Lung (tissue), 12 donors: ENCODE data around the gene LIME1. TPM values are rescaled to one million over a fixed set of nuclear protein-coding genes. Genes with fewer than 3 reads are reported as not detected.

ENCODE experiments used
- ATAC-seq: fragments of 200-7000 bp; cut with Tn5 transposase; one replicate; pipeline ENCODE4 v1.9.1; 2020; ENCODE audit warnings: moderate number of reproducible peaks; ENCODE audit not compliant: insufficient read depth, low FRiP score
- DNase-seq, 3 donors: peaks; one replicate each; pipeline ENCODE4 v3.0.0-alpha.2; 2013 to 2017
- H3K27ac ChIP-seq, 2 donors: one replicate each; pipeline ENCODE4 v1.5.1; 2013; ENCODE audit warnings: mild to moderate bottlenecking in 2 of 2, moderate library complexity in 2 of 2, control low read depth in 1 of 2, inconsistent platforms in 1 of 2, low read depth in 1 of 2, low read length in 1 of 2
- H3K27me3 ChIP-seq, 3 donors: one replicate each; pipeline ENCODE4 v1.5.1; 2013; ENCODE audit warnings: low read length in 2 of 3; ENCODE audit not compliant: control insufficient read depth in 3 of 3, insufficient read depth in 3 of 3
- H3K36me3 ChIP-seq, 4 donors: one replicate each; pipeline ENCODE4 v1.5.1; 2013; ENCODE audit warnings: low read length in 4 of 4, mild to moderate bottlenecking in 1 of 4, moderate library complexity in 1 of 4; ENCODE audit not compliant: control insufficient read depth in 4 of 4, insufficient read depth in 4 of 4
- H3K4me1 ChIP-seq, 5 donors: one replicate each; pipeline ENCODE4 v1.5.1; 2013; ENCODE audit warnings: low read length in 5 of 5, mild to moderate bottlenecking in 2 of 5, moderate library complexity in 1 of 5; ENCODE audit not compliant: control insufficient read depth in 5 of 5, insufficient read depth in 5 of 5
- H3K4me3 ChIP-seq: one replicate; pipeline ENCODE4 v1.5.1; 2013; ENCODE audit warnings: mild to moderate bottlenecking, control low read depth, moderate library complexity
- H3K9ac ChIP-seq, 2 donors: one replicate each; pipeline ENCODE4 v1.5.1; 2013; ENCODE audit warnings: low read length in 2 of 2, control low read depth in 1 of 2; ENCODE audit not compliant: insufficient read depth in 1 of 2
- H3K9me3 ChIP-seq, 4 donors: one replicate each; pipeline ENCODE4 v1.5.1; 2013; ENCODE audit warnings: low read length in 3 of 4, mild to moderate bottlenecking in 1 of 4, moderate library complexity in 1 of 4; ENCODE audit not compliant: control insufficient read depth in 4 of 4, insufficient read depth in 3 of 4
- WGBS, 2 donors: extraction: QIAGEN DNeasy Blood & Tissue Kit; methylation state at CpG; one replicate each; pipeline ENCODE4 v1.1.7; 2013; 5-methylcytosine and 5-hydroxymethylcytosine counted together
- polyA plus RNA-seq, 2 donors: library from polyadenylated mRNA; stranded (reverse); fragments of 200-250 nt; gene quantifications; one replicate each; pipeline ENCODE4 v1.2.1, GENCODE V29; 2013
- total RNA-seq, 2 donors: library from RNA; depleted of rRNA in 1 of 2; stranded (reverse); fragments of >200 nt in 1 of 2; gene quantifications; one replicate each; pipeline ENCODE4 v1.2.1, GENCODE V29; 2014 to 2021
- TF ChIP-seq, protein P1 (sequence below): IDR thresholded peaks from 2 replicates; pipeline ENCODE4 v1.5.1; 2012; ENCODE audit warnings: mild to moderate bottlenecking; ENCODE audit errors: control extremely low read depth, extremely low read depth
- donor health status: control.
- donor health status: control.
- donor health status: Bipolar disorder and iron deficiency.
- donor health status: healthy.
- donor health status: DM: yes; HTN: yes; CAD: no.

Gene LIME1
- total and polyA plus RNA-seq, 4 donors = 6.2 to 19.9 (median 10.2) TPM

- no peak overlapping the region for H3K9ac ChIP-seq
- peaks cover 0 to 11% (median 0%) of the 10 kb centered on the region in 5 donors for H3K4me1 ChIP-seq
- 93 to 97% methylated on average over 11 of the region's 11 CpGs for WGBS, 2 donors
- no peak for ATAC-seq
- H3K4me3 ChIP-seq = no peak overlapping the region
- no peak for DNase-seq
- H3K27ac ChIP-seq = no peak overlapping the region
- H3K9me3 ChIP-seq = no peaks in the 10 kb centered on the region
- H3K36me3 ChIP-seq = peaks cover 0 to 19% (median 0%) of the 10 kb centered on the region in 4 donors
- TF ChIP-seq, protein P1, sequence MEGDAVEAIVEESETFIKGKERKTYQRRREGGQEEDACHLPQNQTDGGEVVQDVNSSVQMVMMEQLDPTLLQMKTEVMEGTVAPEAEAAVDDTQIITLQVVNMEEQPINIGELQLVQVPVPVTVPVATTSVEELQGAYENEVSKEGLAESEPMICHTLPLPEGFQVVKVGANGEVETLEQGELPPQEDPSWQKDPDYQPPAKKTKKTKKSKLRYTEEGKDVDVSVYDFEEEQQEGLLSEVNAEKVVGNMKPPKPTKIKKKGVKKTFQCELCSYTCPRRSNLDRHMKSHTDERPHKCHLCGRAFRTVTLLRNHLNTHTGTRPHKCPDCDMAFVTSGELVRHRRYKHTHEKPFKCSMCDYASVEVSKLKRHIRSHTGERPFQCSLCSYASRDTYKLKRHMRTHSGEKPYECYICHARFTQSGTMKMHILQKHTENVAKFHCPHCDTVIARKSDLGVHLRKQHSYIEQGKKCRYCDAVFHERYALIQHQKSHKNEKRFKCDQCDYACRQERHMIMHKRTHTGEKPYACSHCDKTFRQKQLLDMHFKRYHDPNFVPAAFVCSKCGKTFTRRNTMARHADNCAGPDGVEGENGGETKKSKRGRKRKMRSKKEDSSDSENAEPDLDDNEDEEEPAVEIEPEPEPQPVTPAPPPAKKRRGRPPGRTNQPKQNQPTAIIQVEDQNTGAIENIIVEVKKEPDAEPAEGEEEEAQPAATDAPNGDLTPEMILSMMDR = no peak
- no peaks in the 10 kb centered on the region for H3K27me3 ChIP-seq
Observed at GRCh38 chr20:63748934-63749270, 12.4 kb downstream of the LIME1 start.

GRCh38 chr20:63749597-63750508, 13.4 kb downstream of the LIME1 start:
- DNase-seq (peak in 1 of 3 donors; percentile 12), ATAC-seq (no peak)
- H3K27ac ChIP-seq = no peak overlapping the region
- no peaks in the 10 kb centered on the region for H3K27me3 ChIP-seq
- H3K9me3 ChIP-seq = no peaks in the 10 kb centered on the region
- TF ChIP-seq, protein P1 = no peak
- peaks cover 0 to 9% (median 0%) of the 10 kb centered on the region in 5 donors for H3K4me1 ChIP-seq
- 82 to 85% methylated on average over 16 of the region's 16 CpGs for WGBS, 2 donors
- no peak overlapping the region for H3K9ac ChIP-seq
- no peak overlapping the region for H3K4me3 ChIP-seq
- H3K36me3 ChIP-seq = peaks cover 0 to 19% (median 0%) of the 10 kb centered on the region in 4 donors

GRCh38 chr20:63750807-63751470, 14.5 kb downstream of the LIME1 start:
- peak in 1 of 3 donors; percentile 10 for DNase-seq
- Histone ChIP-seq H3K27ac (no peak overlapping the region), H3K9ac (no peak overlapping the region)

More at GRCh38 chr20:63750807-63751470, 14.5 kb downstream of the LIME1 start:
- H3K4me1 ChIP-seq = no peaks in the 10 kb centered on the region
- TF ChIP-seq, protein P1 = no peak
- H3K27me3 ChIP-seq = no peaks in the 10 kb centered on the region
- peaks cover 0 to 17% (median 0%) of the 10 kb centered on the region in 4 donors for H3K36me3 ChIP-seq
- H3K9me3 ChIP-seq = no peaks in the 10 kb centered on the region
- H3K4me3 ChIP-seq = no peak overlapping the region
- 70 to 77% methylated on average over 25 to 26 of the region's 26 CpGs for WGBS, 2 donors
- ATAC-seq = no peak
